HEK293T (cell line): ENCODE data around the gene SEMG2.

Experiments
- ARNT ChIP-seq: fragments of 450-650 bp; IDR thresholded peaks from 2 replicates; pipeline ENCODE4 v1.6.1; 2017; ENCODE audit warnings: mild to moderate bottlenecking
- ELF4 ChIP-seq: fragments of 450-650 bp; IDR thresholded peaks from 2 replicates; pipeline ENCODE4 v1.6.1; 2017; ENCODE audit warnings: antibody characterized with exemption
- FOXK2 ChIP-seq: fragments of 450-650 bp; IDR thresholded peaks from 2 replicates; pipeline ENCODE4 v1.6.1; 2016; ENCODE audit warnings: mild to moderate bottlenecking
- FOXM1 ChIP-seq: fragments of 450-650 bp; IDR thresholded peaks from 2 replicates; pipeline ENCODE4 v1.6.1; 2017; ENCODE audit warnings: mild to moderate bottlenecking, borderline replicate concordance
- HDGF ChIP-seq: fragments of 450-650 bp; IDR thresholded peaks from 2 replicates; pipeline ENCODE4 v1.6.1; 2017; ENCODE audit warnings: antibody characterized with exemption, borderline replicate concordance
- L3MBTL2 ChIP-seq: fragments of 450-650 bp; conservative IDR thresholded peaks from 2 replicates; pipeline ENCODE4 v1.6.1; 2016; ENCODE audit warnings: mild to moderate bottlenecking
- LEF1 ChIP-seq: fragments of 450-650 bp; IDR thresholded peaks from 2 replicates; pipeline ENCODE4 v1.6.1; 2017; ENCODE audit warnings: mild to moderate bottlenecking, borderline replicate concordance
- PKNOX1 ChIP-seq: fragments of 450-650 bp; IDR thresholded peaks from 2 replicates; pipeline ENCODE4 v1.6.1; 2016
- SP1 ChIP-seq: fragments of 450-650 bp; IDR thresholded peaks from 2 replicates; pipeline ENCODE4 v1.6.1; 2017
- SUZ12 ChIP-seq: fragments of 450-650 bp; IDR thresholded peaks from 2 replicates; pipeline ENCODE4 v1.6.1; 2016; ENCODE audit warnings: mild to moderate bottlenecking
- TARDBP ChIP-seq: fragments of 450-650 bp; IDR thresholded peaks from 2 replicates; pipeline ENCODE4 v1.6.1; 2016

GRCh38 chr20:45218124-45218523 lies 3.0 kb upstream of the SEMG2 start:
- TF ChIP-seq FOXK2 (no peak), TARDBP (no peak), L3MBTL2 (no peak), SUZ12 (no peak), HDGF (no peak), ARNT (no peak), PKNOX1 (no peak), FOXM1 (no peak), SP1 (no peak), LEF1 (no peak), ELF4 (no peak)
